NB4 (cell line): ENCODE results near the gene LPP.

Experiments used
- CTCF ChIP-seq: IDR thresholded peaks from one replicate; pipeline ENCODE4 v1.5.1; 2012; ENCODE audit warnings: low read depth, low read length
- MAX ChIP-seq: IDR thresholded peaks from 2 replicates; pipeline ENCODE4 v1.6.1; 2011; ENCODE audit warnings: low read depth, low read length
- MYC ChIP-seq: IDR thresholded peaks from 2 replicates; pipeline ENCODE4 v1.6.1; 2011; ENCODE audit warnings: low read depth, low read length
- POLR2A ChIP-seq: IDR thresholded peaks from 2 replicates; pipeline ENCODE4 v1.6.1; 2011; ENCODE audit warnings: mild to moderate bottlenecking; ENCODE audit not compliant: insufficient read length; ENCODE audit errors: extremely low read depth

- TF ChIP-seq CTCF (no peak), POLR2A (no peak), MYC (no peak), MAX (no peak)
Measured at GRCh38 chr3:188918093-188918492, 764.1 kb downstream of the LPP start.
